SKM-1 treated with dmso at 0.1 percent for 144 hours (cell line): ENCODE results near the gene KAZN.

Experiments used
- DNase-seq: peaks from one replicate; lab custom pipeline; 2025; ENCODE audit not compliant: unreplicated experiment; lab: John Stamatoyannopoulos, UW

Gene KAZN

DNA sequence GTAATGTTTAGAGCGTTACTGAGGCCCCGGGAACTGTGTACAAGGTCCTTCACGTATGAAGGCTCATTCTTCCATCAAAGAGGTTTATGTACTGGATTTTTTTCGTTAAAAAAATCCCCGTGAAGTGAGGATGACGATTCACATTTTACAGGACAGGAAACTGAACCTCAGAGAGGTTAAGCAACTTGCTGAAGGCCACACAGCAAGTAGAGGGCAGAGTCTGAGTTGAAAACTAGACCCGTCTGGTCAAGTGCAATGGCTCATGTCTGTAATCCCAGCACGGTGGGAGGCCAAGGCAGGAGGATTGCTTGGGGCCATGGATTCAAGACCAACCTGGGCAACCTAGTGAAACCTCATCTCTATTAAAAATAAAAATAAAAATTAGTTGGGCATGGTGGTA is 140.2 kb downstream of the KAZN start:
- DNase-seq, result no peak

DNA sequence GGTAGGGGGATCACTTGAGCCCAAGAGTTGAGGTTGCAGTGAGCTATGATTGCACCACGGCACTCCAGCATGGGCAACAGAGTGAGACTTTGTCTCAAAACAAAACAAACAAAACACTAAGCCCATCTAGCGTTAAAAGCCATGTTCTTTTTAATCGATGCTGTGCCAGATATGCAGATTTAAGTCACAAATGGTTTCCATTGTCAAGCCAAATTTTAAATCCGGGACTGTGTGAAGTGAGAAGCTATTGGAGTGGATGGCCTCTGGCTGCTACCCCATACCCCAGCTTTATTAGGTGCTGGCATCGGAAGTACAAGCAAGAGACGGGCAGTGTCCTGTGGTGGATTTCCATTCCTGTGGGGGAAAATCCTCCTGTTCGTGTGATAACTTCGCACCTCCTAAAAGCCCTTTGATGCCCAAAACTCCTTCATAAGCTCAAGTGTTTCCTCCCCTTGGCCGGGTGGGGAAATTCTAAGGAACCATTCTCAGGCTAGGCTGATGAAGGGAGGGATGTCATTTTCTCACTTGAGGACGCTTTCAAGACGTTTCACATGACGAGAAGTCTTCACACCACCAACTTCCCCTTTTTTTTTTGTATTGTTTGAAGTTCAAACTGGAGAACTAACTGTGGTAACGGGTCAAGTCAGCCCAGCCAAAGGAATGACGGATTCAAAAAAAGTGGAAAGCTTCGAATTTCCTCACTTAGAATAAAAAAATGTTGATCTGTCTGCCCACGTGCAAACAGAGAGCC is 140.8 kb downstream of the KAZN start:
- DNase-seq, result peak; percentile 54

DNA sequence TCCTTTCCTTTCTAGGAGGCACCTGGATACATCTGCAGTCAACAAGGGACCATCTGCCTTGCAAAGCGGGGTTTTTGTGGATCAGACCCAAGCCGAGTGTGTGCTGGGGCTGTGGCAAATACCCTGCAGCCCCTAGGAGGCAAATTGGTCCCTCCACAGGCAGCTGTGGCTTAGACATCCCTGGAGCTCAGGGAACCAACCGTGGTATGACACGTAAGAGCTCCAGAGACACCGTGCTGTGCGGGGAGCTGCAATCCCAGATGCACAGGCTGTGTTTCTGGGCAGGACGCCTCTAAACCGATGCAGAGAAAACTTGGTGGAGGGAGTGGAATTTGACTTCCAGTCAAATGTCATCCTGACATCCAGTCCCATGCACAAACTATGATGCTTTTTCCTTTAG is 141.5 kb downstream of the KAZN start:
- no peak for DNase-seq

DNA sequence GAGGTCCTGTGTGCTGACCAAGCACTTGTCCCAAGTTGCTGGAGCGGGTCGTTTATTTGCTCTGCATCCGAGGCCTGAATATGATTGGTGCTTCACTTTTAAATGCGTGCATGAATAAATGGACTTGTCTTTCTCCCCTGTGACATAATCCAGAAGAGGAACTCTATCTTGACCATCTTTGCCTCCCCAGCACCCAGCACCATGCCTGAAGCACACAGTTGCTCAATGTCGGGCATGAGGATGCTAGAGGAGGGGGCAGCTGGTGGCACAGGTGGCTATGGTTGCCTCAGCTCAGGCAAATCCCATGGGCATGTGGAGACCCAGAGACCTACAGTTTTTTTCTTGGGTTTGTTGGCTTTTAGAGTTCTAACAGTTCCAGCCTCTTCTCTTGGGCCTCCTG is 142.6 kb downstream of the KAZN start:
- no peak for DNase-seq

DNA sequence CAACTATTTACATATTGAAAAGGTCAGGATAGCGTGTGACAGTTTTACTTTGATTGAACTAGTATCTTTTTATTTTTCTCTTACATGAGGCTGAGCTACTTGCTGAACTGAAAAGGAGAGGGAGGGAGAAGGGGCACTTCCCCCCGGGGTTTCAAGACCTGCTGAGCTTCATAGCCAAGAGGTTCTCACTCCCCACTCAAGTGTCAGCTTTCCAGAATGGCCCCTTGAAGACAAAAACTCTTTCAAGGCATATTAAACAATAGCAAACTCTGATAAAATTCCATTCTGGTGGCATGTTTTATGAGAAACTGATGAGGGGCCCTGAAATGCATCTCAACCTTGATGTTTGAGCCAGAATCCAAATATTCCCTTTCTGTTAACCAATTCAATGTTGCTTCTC is 143.0 kb downstream of the KAZN start:
- no peak for DNase-seq

DNA sequence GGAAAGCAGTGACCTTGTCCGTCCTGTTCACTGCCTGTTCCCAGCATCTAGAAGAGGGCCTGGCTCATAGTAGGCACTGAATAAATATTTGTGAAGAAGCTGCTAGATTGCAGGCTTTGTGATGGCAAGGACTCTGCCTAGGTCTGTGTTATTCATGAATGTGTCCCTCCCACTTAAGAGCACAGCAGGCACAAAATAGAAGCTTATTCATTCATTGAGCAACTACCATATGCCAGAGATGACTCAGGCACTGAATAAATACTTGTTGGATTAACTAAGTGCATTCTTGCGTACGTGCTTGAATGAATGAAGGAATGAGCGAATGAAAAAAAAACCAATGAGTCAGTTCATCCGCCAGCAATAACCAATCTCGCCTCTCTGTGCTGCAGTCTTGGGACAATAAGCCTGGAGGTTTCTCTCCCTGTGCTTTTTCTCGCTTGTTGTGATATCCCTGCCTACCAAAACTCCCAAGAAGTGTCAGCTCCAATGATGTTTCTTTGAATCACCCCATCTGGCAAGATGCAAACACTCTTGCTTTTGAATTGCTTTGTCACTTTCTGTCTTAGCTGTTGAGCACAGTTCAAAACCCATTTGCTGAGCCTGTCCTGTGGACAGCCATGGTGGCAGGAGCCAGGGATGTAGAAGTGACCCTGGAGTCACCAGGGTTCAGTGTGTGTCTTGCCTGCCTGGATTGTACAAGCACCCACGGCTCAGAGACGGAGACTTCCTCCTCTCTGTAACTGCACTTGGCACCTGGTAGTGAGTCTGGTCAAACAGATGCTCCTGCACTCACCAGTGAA is 143.9 kb downstream of the KAZN start:
- no peak for DNase-seq

DNA sequence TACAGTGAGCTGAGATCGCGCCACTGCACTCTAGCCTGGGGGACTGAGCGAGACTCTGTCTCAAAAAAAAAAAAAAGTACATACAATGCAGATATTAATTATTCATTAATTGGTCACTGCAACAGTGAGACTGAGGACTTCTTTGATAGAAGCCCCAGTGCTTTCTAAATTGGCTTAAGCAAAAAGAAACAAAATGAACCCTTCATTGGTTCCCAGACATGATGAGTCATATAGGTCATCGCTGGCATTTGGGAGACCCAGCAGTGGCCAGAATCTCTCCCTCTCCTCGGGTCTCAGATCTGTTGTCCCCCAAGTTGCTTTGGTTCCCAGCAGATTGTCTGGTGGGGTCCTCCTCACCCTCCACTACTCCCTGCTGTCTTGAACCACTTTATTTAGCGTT is 144.9 kb downstream of the KAZN start:
- no peak for DNase-seq

DNA sequence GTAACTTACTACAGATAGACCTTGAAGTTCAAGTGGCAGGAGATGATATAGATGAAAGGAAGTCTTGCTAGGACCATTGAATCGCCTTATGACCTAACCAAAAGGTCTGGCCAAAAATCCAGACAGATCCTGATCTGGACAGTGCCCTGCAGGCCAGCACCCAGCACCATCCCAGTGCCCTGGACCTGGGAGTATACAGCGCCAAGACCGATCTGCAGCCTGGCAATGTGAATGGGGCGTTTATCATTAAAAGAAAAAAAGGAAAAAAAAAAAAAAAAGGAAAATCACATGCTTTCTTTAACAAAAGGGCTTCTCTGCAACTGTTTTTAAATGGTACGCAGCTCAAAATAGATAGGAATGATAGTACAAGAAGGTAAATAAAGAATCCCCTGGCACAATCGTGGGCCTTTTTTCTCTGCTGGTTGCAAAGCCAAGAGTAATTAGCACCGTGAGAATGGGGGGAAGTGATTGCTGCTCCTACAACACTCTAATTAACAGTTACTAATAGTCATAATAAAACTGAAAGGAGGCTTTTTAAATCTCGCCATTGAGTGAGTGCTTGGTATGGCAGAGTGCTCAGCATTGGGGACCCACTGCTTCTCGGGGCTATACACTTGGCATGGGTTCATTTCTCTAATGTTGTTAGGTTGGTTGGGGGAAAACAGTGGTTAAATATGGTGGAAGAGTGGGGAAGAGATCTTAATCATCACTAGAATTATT is 146.7 kb downstream of the KAZN start:
- no peak for DNase-seq

DNA sequence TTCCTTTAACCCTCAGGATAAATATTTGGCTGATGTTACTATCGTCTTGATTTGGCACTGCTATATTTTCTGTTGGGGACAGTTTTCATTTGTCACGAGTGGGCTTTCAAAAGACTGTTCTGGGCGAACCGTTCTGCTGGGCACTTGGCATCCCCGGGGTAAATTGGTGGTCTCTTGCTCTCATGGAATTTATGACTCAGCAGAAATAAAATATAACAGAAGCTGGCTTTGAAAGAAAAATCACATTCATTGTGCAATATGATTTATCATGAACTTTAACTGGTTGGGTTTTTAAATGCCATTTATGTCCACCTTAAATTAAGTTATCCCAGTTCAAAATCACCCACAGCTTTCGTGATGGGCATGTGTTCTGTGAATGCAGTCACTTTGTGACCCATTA is 147.3 kb downstream of the KAZN start:
- no peak for DNase-seq

DNA sequence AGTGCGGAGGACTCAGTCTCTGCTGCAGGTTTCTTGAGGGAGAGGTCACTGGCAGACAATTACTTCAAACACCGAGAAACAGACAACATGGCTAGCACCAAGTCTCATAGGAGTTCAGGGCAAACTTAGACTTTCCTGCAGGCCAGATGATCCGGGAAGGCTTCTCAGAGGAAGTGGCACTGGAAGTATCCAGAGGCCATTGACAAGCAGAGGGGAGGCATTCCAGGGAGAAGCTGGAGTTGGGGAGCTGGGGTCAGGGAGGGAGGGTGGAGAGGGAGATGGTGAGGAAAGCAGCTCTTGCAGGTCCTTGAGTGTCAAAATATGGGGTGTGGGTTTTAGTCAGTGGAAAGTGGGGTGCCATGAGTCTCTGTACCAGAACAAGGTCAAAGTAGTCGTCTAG is 147.9 kb downstream of the KAZN start:
- DNase-seq, result no peak

DNA sequence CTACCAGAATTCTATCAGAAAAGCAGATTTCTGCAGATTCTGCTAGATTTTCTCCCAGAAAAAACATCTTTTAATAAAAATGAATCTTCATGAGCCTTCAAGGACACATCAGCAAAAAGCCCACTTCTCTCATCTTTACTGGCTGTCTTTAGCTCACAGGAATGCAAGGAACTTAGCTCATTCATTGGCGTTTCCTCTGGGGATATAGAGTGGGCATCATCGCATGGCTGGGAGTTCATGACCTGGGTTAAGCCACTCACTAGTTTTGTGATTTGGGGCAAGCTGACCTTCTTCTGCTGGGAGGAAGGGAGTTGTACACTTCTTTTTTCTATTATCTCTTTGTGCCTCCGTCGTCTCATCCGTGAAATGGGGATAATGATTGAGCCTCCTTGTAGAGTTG is 149.7 kb downstream of the KAZN start:
- DNase-seq, result no peak

DNA sequence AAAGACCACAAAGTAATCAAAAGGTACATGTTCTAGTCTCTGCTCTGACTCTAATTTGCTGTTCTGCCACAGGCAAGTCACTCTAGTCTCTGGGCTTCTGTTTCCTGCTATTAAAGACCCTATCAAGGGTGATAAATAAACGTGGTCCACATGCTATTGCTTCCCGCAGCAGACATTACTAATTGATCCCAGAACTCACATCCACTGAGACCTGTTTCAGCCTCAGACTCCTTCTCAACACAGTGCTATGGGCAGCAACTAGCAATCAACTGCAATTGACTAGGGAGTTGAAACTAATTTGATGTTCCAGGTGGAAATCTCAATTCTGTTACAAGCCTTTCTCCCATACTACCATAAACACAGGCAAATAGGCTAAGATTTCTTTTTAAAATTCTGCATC is 150.5 kb downstream of the KAZN start:
- DNase-seq, result no peak

DNA sequence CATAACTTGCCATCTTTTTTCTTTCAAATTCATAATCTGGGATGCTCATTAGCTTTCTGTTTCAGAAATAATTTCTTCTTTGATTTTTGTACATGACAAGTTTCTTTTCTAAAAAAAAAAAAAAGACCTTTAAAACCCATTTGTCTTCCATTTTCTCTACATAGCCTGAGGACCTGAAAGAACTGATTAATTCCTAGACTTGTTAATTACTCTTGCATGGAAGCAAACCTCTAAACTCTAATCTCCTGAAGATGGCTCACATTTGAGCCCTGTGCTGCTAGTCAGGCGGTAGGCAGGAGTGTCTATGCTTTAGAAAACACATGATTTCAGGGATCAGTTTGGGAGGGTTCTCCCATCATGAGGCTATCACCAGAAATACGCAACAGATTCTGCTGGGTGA is 152.0 kb downstream of the KAZN start:
- no peak for DNase-seq

DNA sequence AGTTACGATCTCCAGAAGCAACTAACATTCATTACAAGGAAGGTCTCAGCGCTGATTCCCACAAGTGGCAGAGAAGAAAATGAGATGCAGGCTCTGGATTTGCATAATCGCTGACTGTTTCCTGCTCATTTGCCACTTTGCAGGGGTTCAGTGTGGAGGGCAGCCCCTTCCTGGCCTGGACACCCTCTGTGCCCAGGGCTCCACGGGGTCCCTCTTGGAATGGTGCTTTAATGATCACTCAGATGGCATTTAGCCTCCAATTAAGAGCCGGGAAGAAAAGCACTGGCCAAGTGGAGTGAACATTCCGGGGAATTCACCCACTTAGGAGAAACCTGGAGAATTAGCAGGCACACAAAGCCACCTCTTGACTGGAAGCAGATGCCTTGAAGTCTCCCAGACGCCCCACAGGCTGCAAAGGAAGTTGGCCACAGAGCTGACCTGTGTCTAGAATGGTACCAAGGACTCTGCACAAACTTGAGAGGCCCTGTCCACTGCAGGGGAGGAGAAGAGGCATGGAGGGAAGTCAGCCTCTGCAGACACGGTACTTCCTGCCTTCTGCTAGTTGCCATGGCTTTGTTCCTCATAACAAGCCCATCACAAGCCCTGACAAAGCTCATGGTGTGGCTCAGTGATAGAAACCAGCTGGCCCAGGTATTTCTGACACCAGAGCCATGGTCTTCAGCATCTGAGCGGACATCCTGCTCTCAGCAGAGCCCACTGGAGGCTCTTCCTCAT is 157.2 kb downstream of the KAZN start:
- peak; percentile 63 for DNase-seq

DNA sequence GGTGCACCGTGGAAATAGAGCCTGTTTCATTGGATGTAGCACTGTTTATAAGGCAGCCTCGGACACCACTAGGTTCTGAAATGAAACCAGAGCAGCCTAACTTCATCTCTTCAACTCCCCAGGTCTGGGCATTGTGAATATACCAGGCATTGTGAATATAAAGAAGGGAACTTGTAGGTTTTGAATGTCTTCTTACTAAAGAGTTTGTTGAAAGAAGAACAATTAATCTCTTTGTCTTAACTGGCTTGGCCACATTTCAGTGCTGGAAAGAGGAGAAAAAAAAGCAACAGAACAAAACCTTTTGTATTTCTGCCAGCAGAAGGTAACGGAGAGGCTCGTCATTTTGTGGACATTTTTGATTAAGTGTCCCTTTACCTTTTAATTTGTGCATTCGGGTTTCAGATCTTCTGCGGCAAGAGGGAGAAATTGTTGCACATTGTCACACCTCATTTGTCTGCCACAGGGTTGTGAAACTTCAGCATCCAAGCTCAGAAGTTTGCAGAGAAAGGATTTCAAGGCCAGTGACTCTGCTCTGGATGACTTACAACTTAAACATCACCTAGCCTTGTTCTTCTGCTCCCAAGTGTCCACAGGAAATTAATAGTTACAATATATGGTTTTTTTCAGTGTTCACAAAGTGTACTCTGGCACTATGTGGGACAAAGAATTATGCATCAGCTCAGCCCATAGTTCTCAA is 158.3 kb downstream of the KAZN start:
- DNase-seq, result no peak

DNA sequence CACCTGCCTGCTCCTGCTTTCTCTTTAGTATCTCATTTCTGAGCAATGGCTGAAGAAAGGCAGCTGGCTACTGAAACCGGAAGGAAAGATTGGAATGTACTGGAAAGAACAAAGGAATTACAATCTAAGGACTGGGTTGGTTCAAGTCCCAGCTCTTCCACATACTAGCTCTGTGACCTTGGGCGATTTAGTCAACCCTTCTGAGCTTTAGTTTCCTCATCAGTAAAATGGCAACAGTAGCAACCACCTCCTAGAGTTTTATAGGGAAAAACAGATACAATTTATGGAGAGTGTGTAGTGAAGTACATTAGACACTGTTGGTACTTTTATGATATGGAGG is 158.8 kb downstream of the KAZN start:
- no peak for DNase-seq

DNA sequence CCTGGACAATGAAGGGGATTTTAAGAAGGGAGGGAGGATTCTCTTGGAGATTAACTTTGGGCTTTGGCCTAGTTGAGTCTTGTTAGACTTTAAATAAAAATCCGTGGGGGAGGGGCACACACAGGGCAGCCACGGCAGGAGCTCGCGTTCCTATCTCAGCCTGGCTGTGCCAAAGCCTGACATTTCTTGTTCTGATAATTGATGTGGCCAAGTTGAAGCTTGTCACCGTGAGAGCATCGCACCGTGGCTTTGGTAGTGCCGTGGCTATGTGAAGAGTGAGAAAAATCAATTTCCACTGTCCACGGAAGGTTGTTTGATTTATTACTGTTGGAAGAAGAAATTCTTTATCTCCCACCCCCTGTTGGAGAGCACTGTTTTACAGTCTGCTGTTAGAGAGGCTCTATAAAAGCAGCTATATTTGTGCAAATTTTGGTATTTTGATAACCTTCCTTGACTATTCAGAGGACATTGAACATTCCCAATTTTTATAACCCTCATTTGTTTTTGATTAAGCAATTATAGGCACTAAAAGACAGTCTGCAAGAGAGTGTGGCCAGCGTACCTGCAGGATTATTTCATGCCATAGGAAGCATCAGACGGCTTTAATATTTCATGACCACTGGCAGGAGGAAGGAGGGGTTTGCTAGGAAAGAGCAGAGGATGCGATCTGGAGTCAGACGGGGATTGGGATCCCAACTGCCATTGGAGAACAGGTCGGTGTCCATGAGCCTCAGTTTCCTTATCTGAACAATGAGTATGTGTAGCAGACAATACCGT is 160.7 kb downstream of the KAZN start:
- no peak for DNase-seq

DNA sequence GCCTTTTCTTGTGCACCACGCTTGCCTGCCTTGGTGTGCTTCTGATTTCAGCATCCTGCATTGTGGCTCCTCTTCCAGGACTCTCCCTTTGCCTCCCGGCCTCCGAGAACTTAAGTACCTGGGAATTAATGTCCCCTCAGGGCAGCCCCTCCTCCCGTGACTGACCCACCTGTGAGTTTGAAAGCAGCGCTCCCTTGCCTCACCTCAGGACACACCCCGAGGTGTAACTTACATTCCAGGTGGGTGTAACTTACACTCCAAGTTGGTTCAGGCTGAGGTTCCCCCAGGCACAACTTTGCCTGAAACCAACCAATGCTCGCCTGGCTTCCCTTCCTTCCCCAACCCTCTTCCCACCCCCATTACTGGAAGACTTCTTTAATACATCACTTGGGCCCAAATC is 161.4 kb downstream of the KAZN start:
- DNase-seq, result no peak

DNA sequence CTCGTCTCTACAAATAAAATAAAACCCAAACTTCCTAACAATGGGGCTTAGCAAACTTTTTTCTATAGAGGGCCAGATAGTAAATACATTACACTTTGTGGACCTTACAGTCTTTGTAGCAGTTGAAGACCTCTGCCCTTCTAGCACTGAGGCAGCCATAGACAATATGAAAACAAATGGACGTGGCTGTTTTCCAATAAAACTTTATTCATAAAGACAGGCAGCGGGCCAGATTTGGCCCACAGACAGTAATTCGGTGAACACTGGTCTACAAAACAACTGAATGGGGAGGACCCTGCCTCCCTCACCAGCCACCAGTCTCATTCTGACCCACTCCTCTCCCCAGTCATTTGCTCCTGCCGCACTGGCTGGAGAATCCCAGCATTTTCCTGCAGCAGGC is 162.3 kb downstream of the KAZN start:
- DNase-seq, result no peak
